Ectodermal cell (in vitro differentiated cells): Measurements from ENCODE around the gene AP1B1.
A peak's percentile ranks its signal among the peaks of the same experiment; 100 is the strongest.

Experiments
- H3K27ac ChIP-seq: 2 replicates; pipeline ENCODE4 v1.7.0; 2013; ENCODE audit warnings: mild to moderate bottlenecking, low read depth, low read length; ENCODE audit not compliant: insufficient read depth, poor library complexity, severe bottlenecking
- H3K27me3 ChIP-seq: 2 replicates; pipeline ENCODE4 v1.7.0; 2013; ENCODE audit warnings: mild to moderate bottlenecking, low read length; ENCODE audit not compliant: insufficient read depth, control insufficient read depth, poor library complexity, severe bottlenecking
- H3K36me3 ChIP-seq: one replicate; pipeline ENCODE4 v1.7.0; 2013; ENCODE audit warnings: low read length; ENCODE audit not compliant: control insufficient read depth, insufficient read depth
- H3K4me1 ChIP-seq: one replicate; pipeline ENCODE4 v1.7.0; 2013; ENCODE audit warnings: low read length; ENCODE audit not compliant: control insufficient read depth, insufficient read depth
- H3K4me3 ChIP-seq: 2 replicates; pipeline ENCODE4 v1.7.0; 2013; ENCODE audit warnings: low read depth, low read length, control low read depth; ENCODE audit not compliant: insufficient read depth
- H3K9me3 ChIP-seq: 2 replicates; pipeline ENCODE4 v1.7.0; 2013; ENCODE audit warnings: mild to moderate bottlenecking, low read length, moderate library complexity; ENCODE audit not compliant: control insufficient read depth
- WGBS, 2 experiments: methylation state at CpG; one replicate each; pipeline ENCODE4 v1.1.7; 2013; ENCODE audit warnings: missing lambda C conversion rate in 2 of 2; 5-methylcytosine and 5-hydroxymethylcytosine counted together

Gene AP1B1

GRCh38 chr22:29315286-29316140 is 72.9 kb downstream of the AP1B1 start, which contains the start of gene RASL10A:
RASL10A (minus strand) TSS chr22:29315697; CDS start chr22:29315246, 451 bp downstream.
- Histone ChIP-seq H3K4me1 (peaks cover 27% of the 10 kb centered on the region), H3K4me3 (peak within 1 kb of the TSS; percentile 28), H3K9me3 (no peaks in the 10 kb centered on the region), H3K36me3 (no peaks in the 10 kb centered on the region), H3K27me3 (peaks cover 46% of the 10 kb centered on the region), H3K27ac (no peak within 1 kb of the TSS)
- WGBS, 2 experiments = 4 to 5% methylated on average over 100 to 103 of the region's 103 CpGs

GRCh38 chr22:29314537-29315285 is 73.7 kb downstream of the AP1B1 start:
- WGBS, 2 experiments = 6 to 7% methylated on average over 69 of the region's 69 CpGs
- Histone ChIP-seq H3K27ac (no peak overlapping the region), H3K36me3 (no peaks in the 10 kb centered on the region), H3K4me3 (peak overlapping the region; percentile 28), H3K9me3 (no peaks in the 10 kb centered on the region), H3K27me3 (peaks cover 46% of the 10 kb centered on the region), H3K4me1 (peaks cover 31% of the 10 kb centered on the region)

GRCh38 chr22:29313576-29314466 is 74.5 kb downstream of the AP1B1 start:
- Histone ChIP-seq H3K36me3 (no peaks in the 10 kb centered on the region), H3K27me3 (peaks cover 46% of the 10 kb centered on the region), H3K27ac (no peak overlapping the region), H3K4me3 (no peak overlapping the region), H3K9me3 (no peaks in the 10 kb centered on the region), H3K4me1 (peaks cover 35% of the 10 kb centered on the region)
- WGBS, 2 experiments = 72 to 74% methylated on average over 51 of the region's 51 CpGs

- Histone ChIP-seq H3K9me3 (no peaks in the 10 kb centered on the region), H3K27me3 (peaks cover 49% of the 10 kb centered on the region), H3K4me3 (no peak overlapping the region), H3K27ac (no peak overlapping the region), H3K36me3 (no peaks in the 10 kb centered on the region), H3K4me1 (peaks cover 36% of the 10 kb centered on the region)
- WGBS, 2 experiments = 70 to 72% methylated on average over 44 of the region's 44 CpGs
Measured at GRCh38 chr22:29313126-29313575, 75.2 kb downstream of the AP1B1 start.

- Histone ChIP-seq H3K36me3 (no peaks in the 10 kb centered on the region), H3K27ac (no peak overlapping the region), H3K4me3 (no peak overlapping the region), H3K27me3 (peaks cover 56% of the 10 kb centered on the region), H3K4me1 (peaks cover 42% of the 10 kb centered on the region), H3K9me3 (no peaks in the 10 kb centered on the region)
- WGBS, 2 experiments = 95 to 96% methylated on average over 25 of the region's 25 CpGs
Measured at GRCh38 chr22:29312218-29313125, 75.9 kb downstream of the AP1B1 start.

- 90 to 91% methylated on average over 50 of the region's 50 CpGs for WGBS, 2 experiments
- Histone ChIP-seq H3K36me3 (no peaks in the 10 kb centered on the region), H3K9me3 (no peaks in the 10 kb centered on the region), H3K27me3 (peaks cover 56% of the 10 kb centered on the region), H3K4me3 (no peak overlapping the region), H3K4me1 (peaks cover 44% of the 10 kb centered on the region), H3K27ac (no peak overlapping the region)
Measured at GRCh38 chr22:29311464-29312217, 76.7 kb downstream of the AP1B1 start.

GRCh38 chr22:29310863-29311339 is 77.5 kb downstream of the AP1B1 start:
- 39 to 40% methylated on average over 18 of the region's 18 CpGs for WGBS, 2 experiments
- Histone ChIP-seq H3K4me3 (no peak overlapping the region), H3K36me3 (no peaks in the 10 kb centered on the region)

GRCh38 chr22:29310065-29310862 is 78.1 kb downstream of the AP1B1 start:
- Histone ChIP-seq H3K27ac (no peak overlapping the region), H3K4me3 (no peak overlapping the region), H3K4me1 (peaks cover 44% of the 10 kb centered on the region), H3K27me3 (peaks cover 42% of the 10 kb centered on the region), H3K9me3 (no peaks in the 10 kb centered on the region), H3K36me3 (no peaks in the 10 kb centered on the region)
- 84 to 85% methylated on average over 27 to 28 of the region's 28 CpGs for WGBS, 2 experiments

More at GRCh38 chr22:29310863-29311339, 77.5 kb downstream of the AP1B1 start:
- Histone ChIP-seq H3K4me1 (peaks cover 44% of the 10 kb centered on the region), H3K27me3 (peaks cover 49% of the 10 kb centered on the region), H3K27ac (no peak overlapping the region), H3K9me3 (no peaks in the 10 kb centered on the region)
